WI38 (cell line): Measurements from ENCODE around the gene LAMTOR3.

Experiments used
- H3K4me3 ChIP-seq: 2 replicates; pipeline ENCODE4 v1.5.1; 2011; ENCODE audit warnings: low read depth, mild to moderate bottlenecking, control low read depth, low read length
- CTCF ChIP-seq: IDR thresholded peaks from 2 replicates; pipeline ENCODE4 v1.5.1; 2012; ENCODE audit warnings: low read depth, mild to moderate bottlenecking, control low read depth, low read length

Gene LAMTOR3

DNA sequence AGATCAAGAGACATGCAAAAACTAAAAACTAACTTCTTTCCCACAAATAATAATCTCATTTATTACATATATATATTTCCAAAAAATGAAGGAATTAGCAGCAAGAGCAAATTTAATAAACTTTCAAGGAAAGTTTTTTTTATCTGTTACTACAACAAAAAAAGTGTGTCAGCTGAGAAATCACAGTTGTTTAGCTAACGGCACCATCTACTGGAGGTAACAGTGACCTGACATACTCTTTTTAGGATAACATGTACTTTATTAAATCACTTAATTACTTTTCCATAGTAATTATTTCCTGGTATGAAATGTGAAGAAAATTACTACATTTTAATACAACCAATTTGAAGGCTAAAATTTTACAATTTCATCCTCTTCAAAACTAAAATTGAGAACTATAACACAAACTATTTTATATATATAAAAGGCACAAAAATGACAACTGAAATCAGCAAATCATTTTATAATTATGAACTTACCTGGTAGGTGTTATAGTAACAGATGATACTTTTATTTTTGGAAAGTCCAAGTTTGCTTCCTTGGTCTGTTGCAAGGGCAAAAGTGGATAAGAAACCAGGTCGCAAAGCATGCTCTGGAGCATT is 9.1 kb downstream of the LAMTOR3 start:
- no peak; the same call in 1 of the 2 replicates for TF ChIP-seq CTCF
- no peak overlapping the region for H3K4me3 ChIP-seq

DNA sequence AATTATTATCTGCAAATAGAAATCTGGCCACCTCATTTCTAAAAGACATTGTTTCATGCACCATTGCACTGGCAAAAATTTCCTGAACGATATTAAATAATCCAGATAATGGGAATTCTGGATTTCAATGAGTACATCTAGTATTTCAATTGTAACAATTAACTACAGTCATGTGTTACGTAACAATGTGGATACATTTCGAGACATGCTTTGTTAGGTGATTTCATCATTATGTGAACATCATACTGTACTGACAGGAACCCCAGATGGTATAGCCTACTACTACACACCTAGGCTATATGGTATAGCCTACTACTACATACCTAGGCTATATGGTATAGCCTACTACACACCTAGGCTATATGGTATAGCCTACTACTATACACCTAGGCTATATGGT is 14.8 kb downstream of the LAMTOR3 start:
- no peak overlapping the region for H3K4me3 ChIP-seq
- TF ChIP-seq CTCF: no peak

- H3K4me3 ChIP-seq: no peak overlapping the region
- no peak for TF ChIP-seq CTCF
These were observed 15.6 kb downstream of the LAMTOR3 start for GRCh38 chr4:99878604-99879003.

GRCh38 chr4:99876946-99877345 is 17.3 kb downstream of the LAMTOR3 start:
- no peak overlapping the region for H3K4me3 ChIP-seq
- TF ChIP-seq CTCF: no peak

GRCh38 chr4:99875071-99875470 is 19.2 kb downstream of the LAMTOR3 start:
- TF ChIP-seq CTCF: no peak

GRCh38 chr4:99872570-99872969 is 21.7 kb downstream of the LAMTOR3 start:
- no peak overlapping the region for H3K4me3 ChIP-seq
- no peak for TF ChIP-seq CTCF

More at GRCh38 chr4:99875071-99875470, 19.2 kb downstream of the LAMTOR3 start:
- H3K4me3 ChIP-seq: no peak overlapping the region

- no peak for TF ChIP-seq CTCF
- H3K4me3 ChIP-seq: no peak overlapping the region
These were observed 26.1 kb downstream of the LAMTOR3 start for GRCh38 chr4:99868126-99868596.
